IMR-90 (cell line): ENCODE results near the gene TBC1D22A.

ENCODE experiments used
- CHD1 ChIP-seq: IDR thresholded peaks from 2 replicates; pipeline ENCODE4 v1.6.1; 2012; ENCODE audit warnings: low read depth, low read length, improper control_type of control experiment
- CTCF ChIP-seq: conservative IDR thresholded peaks from 2 replicates; pipeline ENCODE4 v1.5.1; 2012; ENCODE audit warnings: mild to moderate bottlenecking, low read depth, low read length, improper control_type of control experiment
- MAZ ChIP-seq: IDR thresholded peaks from 2 replicates; pipeline ENCODE4 v1.6.1; 2012; ENCODE audit warnings: low read depth, mild to moderate bottlenecking, low read length, improper control_type of control experiment, moderate library complexity, borderline replicate concordance
- POLR2A ChIP-seq: IDR thresholded peaks from 2 replicates; pipeline ENCODE4 v1.6.1; 2012; ENCODE audit warnings: mild to moderate bottlenecking, low read depth, low read length
- RAD21 ChIP-seq: IDR thresholded peaks from 2 replicates; pipeline ENCODE4 v1.6.1; 2012; ENCODE audit warnings: low read length, improper control_type of control experiment
- RCOR1 ChIP-seq: IDR thresholded peaks from 2 replicates; pipeline ENCODE4 v1.6.1; 2012; ENCODE audit warnings: mild to moderate bottlenecking, low read length, improper control_type of control experiment; ENCODE audit not compliant: insufficient replicate concordance
- RFX5 ChIP-seq: IDR thresholded peaks from 2 replicates; pipeline ENCODE4 v1.8.0; 2012; ENCODE audit warnings: low read depth, mild to moderate bottlenecking, low read length, moderate library complexity
- TF ChIP-seq, protein P1 (sequence below): fragments of 150-350 bp; IDR thresholded peaks from 2 replicates; pipeline ENCODE4 v1.6.1; 2017; ENCODE audit warnings: mild to moderate bottlenecking, antibody characterized with exemption, low read length, low read depth

DNA sequence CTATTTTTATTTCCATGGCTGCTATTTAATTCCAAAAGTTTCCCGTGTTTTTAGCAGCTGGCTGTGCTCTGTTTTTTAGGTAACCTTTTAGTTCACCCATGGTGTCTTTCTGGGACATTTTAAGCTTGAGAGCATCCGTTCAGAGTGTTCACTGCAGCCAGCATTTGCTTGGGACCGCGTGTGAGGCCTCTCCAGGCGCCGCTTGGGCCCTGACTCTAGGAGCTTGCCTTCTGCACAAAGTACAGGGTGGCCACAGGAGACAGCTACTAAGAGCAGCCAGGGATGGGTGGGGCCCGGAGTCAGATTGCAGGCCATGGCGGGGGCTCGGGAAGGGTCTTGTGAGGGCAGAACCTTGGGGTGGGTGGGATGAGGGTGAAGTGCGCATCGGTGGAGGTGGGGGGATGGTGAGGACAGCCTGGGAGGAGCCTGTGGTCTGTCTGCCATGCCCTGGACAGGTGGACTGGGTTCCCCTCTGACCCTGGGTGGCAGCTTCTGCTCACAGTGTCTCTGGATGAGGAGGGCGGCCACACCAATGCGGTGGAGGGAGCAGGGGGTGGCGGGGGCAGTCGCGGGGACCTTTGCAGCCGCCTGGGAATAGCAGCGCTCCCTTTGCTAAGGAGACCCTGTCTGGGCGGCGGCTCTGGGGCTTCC is 288.1 kb downstream of the TBC1D22A start:
- no peak for TF ChIP-seq CTCF
- no peak for TF ChIP-seq MAZ
- TF ChIP-seq CHD1, result no peak
- no peak for TF ChIP-seq POLR2A
- no peak for TF ChIP-seq RFX5
- TF ChIP-seq, protein P1, sequence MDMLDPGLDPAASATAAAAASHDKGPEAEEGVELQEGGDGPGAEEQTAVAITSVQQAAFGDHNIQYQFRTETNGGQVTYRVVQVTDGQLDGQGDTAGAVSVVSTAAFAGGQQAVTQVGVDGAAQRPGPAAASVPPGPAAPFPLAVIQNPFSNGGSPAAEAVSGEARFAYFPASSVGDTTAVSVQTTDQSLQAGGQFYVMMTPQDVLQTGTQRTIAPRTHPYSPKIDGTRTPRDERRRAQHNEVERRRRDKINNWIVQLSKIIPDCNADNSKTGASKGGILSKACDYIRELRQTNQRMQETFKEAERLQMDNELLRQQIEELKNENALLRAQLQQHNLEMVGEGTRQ, result no peak
- TF ChIP-seq RAD21, result no peak
- no peak for TF ChIP-seq RCOR1
